Keratinocyte (primary cell): Measurements from ENCODE around the gene PTER. TPM values are rescaled to one million over a fixed set of nuclear protein-coding genes. Genes with fewer than 3 reads are reported as not detected.
A peak's percentile ranks its signal among the peaks of the same experiment; 100 is the strongest.

ENCODE experiments used
- DNase-seq: peaks from one replicate; pipeline ENCODE4 v3.0.0-alpha.2; 2011; ENCODE audit warnings: low read depth, missing footprints, low spot score
- FAIRE-seq: peaks from 2 replicates; lab custom pipeline; 2011; peaks lifted over from hg19 to GRCh38; lab: Jason Lieb, UNC
- H2AFZ ChIP-seq: 2 replicates; pipeline ENCODE4 v1.6.0; 2012; ENCODE audit warnings: low read length, control low read depth, inconsistent platforms; ENCODE audit not compliant: control insufficient read depth
- H3K27ac ChIP-seq: 2 replicates; pipeline ENCODE4 v1.5.1; 2011; ENCODE audit warnings: low read length; ENCODE audit not compliant: control insufficient read depth, insufficient read depth
- H3K27me3 ChIP-seq: 3 replicates; pipeline ENCODE4 v1.6.0; 2011; ENCODE audit warnings: low read length; ENCODE audit not compliant: control insufficient read depth, insufficient read depth; ENCODE audit errors: extremely low read depth
- H3K36me3 ChIP-seq, 2 experiments: 2 replicates in 1 of 2; 3 replicates in 1 of 2; pipeline ENCODE4 v1.5.1; 2011; ENCODE audit warnings: low read length in 2 of 2, mild to moderate bottlenecking in 1 of 2; ENCODE audit not compliant: control insufficient read depth in 2 of 2, insufficient read depth in 2 of 2; ENCODE audit errors: extremely low read depth in 1 of 2
- H3K4me1 ChIP-seq: 3 replicates; pipeline ENCODE4 v1.5.1; 2011; ENCODE audit warnings: low read length; ENCODE audit not compliant: control insufficient read depth, insufficient read depth; ENCODE audit errors: extremely low read depth
- H3K4me2 ChIP-seq: 3 replicates; pipeline ENCODE4 v1.6.0; 2011; ENCODE audit warnings: low read depth, low read length; ENCODE audit not compliant: control insufficient read depth, insufficient read depth; ENCODE audit errors: extremely low read depth
- H3K4me3 ChIP-seq, 3 experiments: fragments of 200-600 bp in 1 of 3; sonication (generic) in 1 of 3; 2 replicates in 2 of 3; 3 replicates in 1 of 3; pipeline ENCODE4 v1.5.1; 2011 to 2016; ENCODE audit warnings: low read length in 3 of 3, mild to moderate bottlenecking in 3 of 3, control low read depth in 2 of 3, inconsistent platforms in 1 of 3, low read depth in 1 of 3, mixed read lengths in 1 of 3, mixed run types in 1 of 3, moderate library complexity in 1 of 3; ENCODE audit not compliant: control insufficient read depth in 2 of 3, insufficient read depth in 2 of 3; ENCODE audit errors: extremely low read depth in 1 of 3
- H3K79me2 ChIP-seq: 2 replicates; pipeline ENCODE4 v1.6.0; 2012; ENCODE audit warnings: low read length; ENCODE audit not compliant: control insufficient read depth, insufficient read depth
- H3K9ac ChIP-seq: 3 replicates; pipeline ENCODE4 v1.6.0; 2011; ENCODE audit warnings: low read length; ENCODE audit not compliant: control insufficient read depth, insufficient read depth; ENCODE audit errors: extremely low read depth
- H3K9me1 ChIP-seq: 3 replicates; pipeline ENCODE4 v1.6.0; 2011; ENCODE audit warnings: low read length; ENCODE audit not compliant: control insufficient read depth, insufficient read depth; ENCODE audit errors: extremely low read depth
- H3K9me3 ChIP-seq: 2 replicates; pipeline ENCODE4 v1.5.1; 2012; ENCODE audit warnings: low read depth, low read length; ENCODE audit not compliant: control insufficient read depth
- H4K20me1 ChIP-seq: 3 replicates; pipeline ENCODE4 v1.6.0; 2011; ENCODE audit warnings: low read length; ENCODE audit not compliant: control insufficient read depth, insufficient read depth; ENCODE audit errors: extremely low read depth
- CTCF ChIP-seq, 3 experiments: IDR thresholded peaks in 1 of 3; conservative IDR thresholded peaks in 1 of 3; optimal IDR thresholded peaks in 1 of 3; 2 replicates in 2 of 3; 3 replicates in 1 of 3; pipeline versions ENCODE3 to v1.5.1; 2011; ENCODE audit warnings: low read length in 3 of 3, mild to moderate bottlenecking in 3 of 3, moderate library complexity in 2 of 3, control low read depth in 1 of 3, inconsistent platforms in 1 of 3; ENCODE audit not compliant: insufficient read depth in 2 of 3; ENCODE audit errors: extremely low read depth in 1 of 3
- EZH2 ChIP-seq: IDR thresholded peaks from one replicate; pipeline ENCODE4 v1.6.1; 2012; ENCODE audit warnings: inconsistent platforms, mild to moderate bottlenecking, low read length, moderate library complexity
- dilution Hi-C: fragments of 300-500 bp; cut with MboI; formaldehyde crosslinking; loops from one replicate; pipeline ENCODE4 v1.7.0; 2020; ENCODE audit warnings: low sequenced_read_pairs; ENCODE audit not compliant: extremely low pct_ligation_motif_present
- polyA plus RNA-seq, 5 experiments: library from polyadenylated mRNA; depleted of rRNA in 3 of 5; stranded (reverse) in 3 of 5; stranded (forward) in 1 of 5; unstranded in 1 of 5; fragments of >200 nt; gene quantifications; 1 replicate in 1 of 5; 2 replicates in 3 of 5; 3 replicates in 1 of 5; pipeline versions ENCODE4 v1.2.1 to v1.2.3, GENCODE V29; 2011 to 2012; ENCODE audit warnings: missing spikeins in 2 of 5, low read depth in 1 of 5, low replicate concordance in 1 of 5

PTER gene
- polyA plus RNA-seq, 1 donor (not counting 4 experiments of a cell fraction or from before 2014, with no cell fraction given) = 10.1 TPM

GRCh38 chr10:16437540-16437894 is 707 bp downstream of the PTER start:
- H3K9ac ChIP-seq = peak overlapping the region; percentile 84
- H3K4me1 ChIP-seq = peaks cover 44% of the 10 kb centered on the region
- no peaks in the 10 kb centered on the region for H3K27me3 ChIP-seq
- DNase-seq (no peak), FAIRE-seq (no peak)
- H2AFZ ChIP-seq = peak overlapping the region; percentile 67
- peak overlapping the region; percentile 90 for H3K4me2 ChIP-seq
- dilution Hi-C loops = no loop called here
- no peaks in the 10 kb centered on the region for H3K36me3 ChIP-seq
- H3K79me2 ChIP-seq = peaks cover 7% of the 10 kb centered on the region
- no peaks in the 10 kb centered on the region for H4K20me1 ChIP-seq
- no peaks in the 10 kb centered on the region for H3K9me3 ChIP-seq
- H3K4me3 ChIP-seq = peak overlapping the region; percentile 59 to 78 (median 65)
- H3K27ac ChIP-seq = peak overlapping the region; percentile 77
- TF ChIP-seq EZH2 = no peak
- no peak for TF ChIP-seq CTCF (optimal IDR thresholded peaks at IDR 0.05 in 1 of 3, IDR thresholded peaks at IDR 0.05 in 1 of 3, conservative IDR thresholded peaks at IDR 0.05 in 1 of 3; ENCODE audit: extremely low read depth in 1 of 3, insufficient read depth in 2 of 3, low read length in 3 of 3)
- no peaks in the 10 kb centered on the region for H3K9me1 ChIP-seq

GRCh38 chr10:16439295-16439694 is 2.5 kb downstream of the PTER start:
- H4K20me1 ChIP-seq = no peaks in the 10 kb centered on the region
- H3K4me2 ChIP-seq = peak overlapping the region; percentile 56
- H3K27me3 ChIP-seq = no peaks in the 10 kb centered on the region
- no peak overlapping the region for H3K9ac ChIP-seq
- H3K9me1 ChIP-seq = no peaks in the 10 kb centered on the region
- H3K4me1 ChIP-seq = peaks cover 44% of the 10 kb centered on the region
- no peak for FAIRE-seq
- DNase-seq = no peak
- dilution Hi-C loops = no loop called here
- no peaks in the 10 kb centered on the region for H3K36me3 ChIP-seq
- H3K27ac ChIP-seq = peak overlapping the region; percentile 77
- no peak overlapping the region for H2AFZ ChIP-seq
- TF ChIP-seq EZH2 = no peak
- TF ChIP-seq CTCF (optimal IDR thresholded peaks at IDR 0.05 in 1 of 3, IDR thresholded peaks at IDR 0.05 in 1 of 3, conservative IDR thresholded peaks at IDR 0.05 in 1 of 3; ENCODE audit: extremely low read depth in 1 of 3, insufficient read depth in 2 of 3, low read length in 3 of 3) = no peak
- no peaks in the 10 kb centered on the region for H3K9me3 ChIP-seq
- H3K79me2 ChIP-seq = peaks cover 9% of the 10 kb centered on the region
- H3K4me3 ChIP-seq = no peak overlapping the region
